ENCODE data around the gene C21orf58.

C21orf58 gene

GRCh38 chr21:46295177-46295770 is 28.4 kb downstream of the C21orf58 start:
- no peak for DNase-seq (ENCODE audit: low spot score)

GRCh38 chr21:46294647-46295176 is 29.0 kb downstream of the C21orf58 start:
- no peak for DNase-seq (ENCODE audit: low spot score)

GRCh38 chr21:46291561-46291960 is 32.1 kb downstream of the C21orf58 start:
- DNase-seq (ENCODE audit: low spot score): no peak

- no peak for DNase-seq (ENCODE audit: low spot score)
Observed at GRCh38 chr21:46289655-46290179, 34.0 kb downstream of the C21orf58 start.

GRCh38 chr21:46287541-46287940 is 36.1 kb downstream of the C21orf58 start:
- no peak for DNase-seq (ENCODE audit: low spot score)

GRCh38 chr21:46286648-46287002 is 37.0 kb downstream of the C21orf58 start:
- no peak for DNase-seq (ENCODE audit: low spot score)

GRCh38 chr21:46285761-46286647 is 37.7 kb downstream of the C21orf58 start, which contains the start of gene YBEY:
YBEY (plus strand) TSS chr21:46286342; CDS start chr21:46286914, 572 bp downstream.
- DNase-seq (ENCODE audit: low spot score): peak; percentile 78

GRCh38 chr21:46285206-46285661 is 38.4 kb downstream of the C21orf58 start, which contains the start of gene MCM3AP:
MCM3AP (minus strand) TSS chr21:46285611; CDS start chr21:46285286, 325 bp downstream.
- DNase-seq (ENCODE audit: low spot score): no peak

- DNase-seq (ENCODE audit: low spot score): no peak
Observed at GRCh38 chr21:46284733-46285132, 38.9 kb downstream of the C21orf58 start.

- no peak for DNase-seq (ENCODE audit: low spot score)
Observed at GRCh38 chr21:46284077-46284644, 39.5 kb downstream of the C21orf58 start.

- no peak for DNase-seq (ENCODE audit: low spot score)
Observed at GRCh38 chr21:46274797-46275390, 48.8 kb downstream of the C21orf58 start.

- no peak for DNase-seq (ENCODE audit: low spot score)
Observed at GRCh38 chr21:46273341-46273740, 50.3 kb downstream of the C21orf58 start.

GRCh38 chr21:46269466-46269865 is 54.2 kb downstream of the C21orf58 start:
- no peak for DNase-seq (ENCODE audit: low spot score)

- DNase-seq (ENCODE audit: low spot score): no peak
Observed at GRCh38 chr21:46268371-46268770, 55.3 kb downstream of the C21orf58 start.

GRCh38 chr21:46266946-46267345 is 56.7 kb downstream of the C21orf58 start:
- DNase-seq (ENCODE audit: low spot score): no peak

- no peak for DNase-seq (ENCODE audit: low spot score)
Observed at GRCh38 chr21:46265736-46266525, 57.7 kb downstream of the C21orf58 start.

GRCh38 chr21:46264690-46265144 is 59.0 kb downstream of the C21orf58 start:
- no peak for DNase-seq (ENCODE audit: low spot score)

GRCh38 chr21:46264046-46264689 is 59.5 kb downstream of the C21orf58 start:
- DNase-seq (ENCODE audit: low spot score): no peak

- no peak for DNase-seq (ENCODE audit: low spot score)
Observed at GRCh38 chr21:46256501-46256994, 67.1 kb downstream of the C21orf58 start.

- no peak for DNase-seq (ENCODE audit: low spot score)
Observed at GRCh38 chr21:46255758-46256337, 67.8 kb downstream of the C21orf58 start.

Data from CD4-positive, alpha-beta T cell treated with Interleukin-6 at 100 ng/mL for 8 hours (primary cell).